WTC11 (cell line): Measurements from ENCODE around the gene PDE6G. TPM values are rescaled to one million over a fixed set of nuclear protein-coding genes. Genes with fewer than 3 reads are reported as not detected.

Source experiments
- ATAC-seq: fragments of 200-7000 bp; cut with Tn5 transposase; 2 replicates; pipeline ENCODE4 v1.10.0; 2021; ENCODE audit warnings: mild to moderate bottlenecking, moderate library complexity
- CTCF ChIA-PET: fragments of 300-600 bp; sonication (Branson Sonifier 250); formaldehyde crosslinking; loops from one replicate; lab custom pipeline; 2021; ENCODE audit warnings: antibody characterized with exemption; lab: Charles Lee
- POLR2A ChIA-PET: fragments of 350-600 bp; sonication (Branson Sonifier 250); formaldehyde crosslinking; loops from one replicate; lab custom pipeline; 2021; ENCODE audit warnings: antibody characterized with exemption; lab: Charles Lee
- DNase-seq: peaks from one replicate; pipeline ENCODE4 v3.0.0; 2021; ENCODE audit warnings: low spot score
- H3K27ac Mint-ChIP-seq: 2 replicates; pipeline ENCODE4 v1.8.0; 2021; ENCODE audit warnings: mixed read lengths
- H3K27me3 Mint-ChIP-seq: 2 replicates; pipeline ENCODE4 v1.8.0; 2021; ENCODE audit warnings: low read depth, mild to moderate bottlenecking, moderate library complexity, mixed read lengths
- H3K36me3 Mint-ChIP-seq: 2 replicates; pipeline ENCODE4 v1.8.0; 2021; ENCODE audit warnings: mixed read lengths
- H3K4me1 Mint-ChIP-seq: 2 replicates; pipeline ENCODE4 v1.8.0; 2022; ENCODE audit warnings: mixed read lengths
- H3K4me3 Mint-ChIP-seq: 2 replicates; pipeline ENCODE4 v1.8.0; 2021; ENCODE audit warnings: mild to moderate bottlenecking, moderate library complexity, mixed read lengths
- H3K9me3 Mint-ChIP-seq: 2 replicates; pipeline ENCODE4 v1.8.0; 2021; ENCODE audit warnings: mixed read lengths
- AR ChIP-seq: fragments of 250-450 bp; sonication (Bioruptor Pico); IDR thresholded peaks from 2 replicates; pipeline ENCODE4 v1.9.0; 2021; ENCODE audit warnings: mild to moderate bottlenecking
- ATF6 ChIP-seq: sonication (generic); formaldehyde crosslinking; IDR thresholded peaks from 2 replicates; pipeline ENCODE4 v1.8.1; 2023; ENCODE audit warnings: mild to moderate bottlenecking, missing genetic modification reagents
- E2F5 ChIP-seq: sonication (generic); formaldehyde crosslinking; IDR thresholded peaks from 2 replicates; pipeline ENCODE4 v1.8.1; 2022; ENCODE audit warnings: mild to moderate bottlenecking, moderate library complexity, missing genetic modification reagents
- ERG ChIP-seq: fragments of 250-450 bp; sonication (Bioruptor Pico); IDR thresholded peaks from 2 replicates; pipeline ENCODE4 v1.8.0; 2021; ENCODE audit warnings: mild to moderate bottlenecking
- FOXJ3 ChIP-seq: sonication (generic); formaldehyde crosslinking; IDR thresholded peaks from 2 replicates; pipeline ENCODE4 v1.9.0; 2021; ENCODE audit warnings: missing genetic modification reagents, mild to moderate bottlenecking, borderline replicate concordance
- FOXK1 ChIP-seq: sonication (generic); formaldehyde crosslinking; IDR thresholded peaks from 2 replicates; pipeline ENCODE4 v1.8.0; 2022; ENCODE audit warnings: mild to moderate bottlenecking, moderate library complexity, missing genetic modification reagents
- GRHL2 ChIP-seq: fragments of 250-450 bp; sonication (Bioruptor Pico); IDR thresholded peaks from 2 replicates; pipeline ENCODE4 v1.8.0; 2022; ENCODE audit warnings: mild to moderate bottlenecking, moderate library complexity; ENCODE audit not compliant: insufficient replicate concordance, severe bottlenecking
- GTF2I ChIP-seq: fragments of 250-450 bp; sonication (Bioruptor Pico); conservative IDR thresholded peaks from 2 replicates; pipeline ENCODE4 v1.4.0; 2021; ENCODE audit warnings: mild to moderate bottlenecking
- IRF2 ChIP-seq: sonication (generic); formaldehyde crosslinking; IDR thresholded peaks from 2 replicates; pipeline ENCODE4 v1.8.0; 2022; ENCODE audit warnings: low read depth, missing genetic modification reagents, borderline replicate concordance
- JAZF1 ChIP-seq: fragments of 250-450 bp; sonication (Bioruptor Pico); IDR thresholded peaks from 2 replicates; pipeline ENCODE4 v1.9.0; 2021; ENCODE audit warnings: moderate library complexity, mild to moderate bottlenecking, inconsistent platforms
- MYBL2 ChIP-seq: sonication (generic); formaldehyde crosslinking; IDR thresholded peaks from 2 replicates; pipeline ENCODE4 v1.8.1; 2023; ENCODE audit warnings: mild to moderate bottlenecking, moderate library complexity, missing genetic modification reagents
- NFYB ChIP-seq: sonication (generic); formaldehyde crosslinking; conservative IDR thresholded peaks from 2 replicates; pipeline ENCODE4 v1.8.0; 2022; ENCODE audit warnings: low read depth, missing genetic modification reagents
- NR3C1 ChIP-seq: sonication (generic); formaldehyde crosslinking; conservative IDR thresholded peaks from 2 replicates; pipeline ENCODE4 v1.8.1; 2023; ENCODE audit warnings: low read depth, mild to moderate bottlenecking, missing genetic modification reagents
- OVOL2 ChIP-seq: fragments of 250-450 bp; sonication (Bioruptor Pico); IDR thresholded peaks from 2 replicates; pipeline ENCODE4 v1.9.0; 2021; ENCODE audit warnings: mild to moderate bottlenecking, borderline replicate concordance
- PRRX2 ChIP-seq: fragments of 250-450 bp; sonication (Bioruptor Pico); IDR thresholded peaks from 2 replicates; pipeline ENCODE4 v1.8.0; 2021; ENCODE audit warnings: mild to moderate bottlenecking
- ZBTB43 ChIP-seq: sonication (generic); formaldehyde crosslinking; IDR thresholded peaks from 2 replicates; pipeline ENCODE4 v1.8.1; 2023; ENCODE audit warnings: mild to moderate bottlenecking, missing genetic modification reagents
- ZNF219 ChIP-seq: sonication (generic); formaldehyde crosslinking; IDR thresholded peaks from 2 replicates; pipeline ENCODE4 v1.8.0; 2023; ENCODE audit warnings: missing genetic modification reagents, mild to moderate bottlenecking, borderline replicate concordance
- ZNF263 ChIP-seq: sonication (generic); formaldehyde crosslinking; IDR thresholded peaks from 2 replicates; pipeline ENCODE4 v1.8.1; 2022; ENCODE audit warnings: low read depth, mild to moderate bottlenecking, moderate library complexity, missing genetic modification reagents
- ZNF281 ChIP-seq: sonication (generic); formaldehyde crosslinking; IDR thresholded peaks from 2 replicates; pipeline ENCODE4 v1.8.0; 2023; ENCODE audit warnings: mild to moderate bottlenecking, missing genetic modification reagents
- total RNA-seq: library from RNA; stranded (reverse); gene quantifications from 3 replicates; pipeline ENCODE4 v1.2.3, GENCODE V29; 2021

The PDE6G gene
- total RNA-seq, 1 experiment from 2014 or later: 4.4 TPM

GRCh38 chr17:81608605-81609004 is 47.7 kb downstream of the PDE6G start (continued):
- no peak for TF ChIP-seq ZNF281 (CRISPR knock-in tag)
- no peak for TF ChIP-seq MYBL2 (CRISPR knock-in tag)
- no peak for TF ChIP-seq AR (CRISPR knock-in tag)
- TF ChIP-seq JAZF1 (CRISPR knock-in tag): no peak
- no peak for TF ChIP-seq ATF6 (CRISPR knock-in tag)
- TF ChIP-seq NFYB (CRISPR knock-in tag): no peak
- TF ChIP-seq GTF2I (CRISPR knock-in tag): no peak
- no peak for TF ChIP-seq OVOL2 (CRISPR knock-in tag)
- TF ChIP-seq FOXK1 (CRISPR knock-in tag): no peak
- TF ChIP-seq, all 79 proteins: peak for 0

- ChIA-PET CTCF (no interaction called here), POLR2A (no interaction called here)
- no peaks in the 10 kb centered on the region for H3K4me1 Mint-ChIP-seq
- H3K27me3 Mint-ChIP-seq: no peaks in the 10 kb centered on the region
- ATAC-seq (no peak), DNase-seq (no peak)
- no peak overlapping the region for H3K27ac Mint-ChIP-seq
- no peak overlapping the region for H3K4me3 Mint-ChIP-seq
- TF ChIP-seq IRF2 (no peak), GRHL2 (CRISPR knock-in tag) (no peak), ZNF219 (CRISPR knock-in tag) (no peak), E2F5 (no peak), ZNF263 (no peak), PRRX2 (CRISPR knock-in tag) (no peak), NR3C1 (CRISPR knock-in tag) (no peak)
- no peaks in the 10 kb centered on the region for H3K9me3 Mint-ChIP-seq
- peaks cover 63% of the 10 kb centered on the region for H3K36me3 Mint-ChIP-seq
Measured at GRCh38 chr17:81608082-81608481, 48.3 kb downstream of the PDE6G start.

- ATAC-seq (no peak), DNase-seq (no peak)
- Mint-ChIP-seq H3K4me3 (no peak overlapping the region), H3K27me3 (no peaks in the 10 kb centered on the region), H3K4me1 (no peaks in the 10 kb centered on the region), H3K27ac (no peak overlapping the region), H3K36me3 (peaks cover 56% of the 10 kb centered on the region), H3K9me3 (no peaks in the 10 kb centered on the region)
- POLR2A ChIA-PET: no interaction called here
- CTCF ChIA-PET: interaction anchor here (0.6 kb wide), 1 partner anchor 89 kb away, joined by 3 read pairs; no protein-coding TSS in a partner anchor
- no peak for TF ChIP-seq ERG (CRISPR knock-in tag)
- no peak for TF ChIP-seq ZBTB43 (CRISPR knock-in tag)
- TF ChIP-seq GRHL2 (CRISPR knock-in tag): no peak
- no peak for TF ChIP-seq FOXJ3 (CRISPR knock-in tag)
- TF ChIP-seq MYBL2 (CRISPR knock-in tag): no peak
- TF ChIP-seq, all 79 proteins: peak for 0
Measured at GRCh38 chr17:81607431-81607830, 48.9 kb downstream of the PDE6G start.
